ENCODE results near the gene DLEC1. TPM values are rescaled to one million over a fixed set of nuclear protein-coding genes. Genes with fewer than 3 reads are reported as not detected.

The DLEC1 gene
- total RNA-seq, 1 experiment from 2014 or later, result not detected

DNA sequence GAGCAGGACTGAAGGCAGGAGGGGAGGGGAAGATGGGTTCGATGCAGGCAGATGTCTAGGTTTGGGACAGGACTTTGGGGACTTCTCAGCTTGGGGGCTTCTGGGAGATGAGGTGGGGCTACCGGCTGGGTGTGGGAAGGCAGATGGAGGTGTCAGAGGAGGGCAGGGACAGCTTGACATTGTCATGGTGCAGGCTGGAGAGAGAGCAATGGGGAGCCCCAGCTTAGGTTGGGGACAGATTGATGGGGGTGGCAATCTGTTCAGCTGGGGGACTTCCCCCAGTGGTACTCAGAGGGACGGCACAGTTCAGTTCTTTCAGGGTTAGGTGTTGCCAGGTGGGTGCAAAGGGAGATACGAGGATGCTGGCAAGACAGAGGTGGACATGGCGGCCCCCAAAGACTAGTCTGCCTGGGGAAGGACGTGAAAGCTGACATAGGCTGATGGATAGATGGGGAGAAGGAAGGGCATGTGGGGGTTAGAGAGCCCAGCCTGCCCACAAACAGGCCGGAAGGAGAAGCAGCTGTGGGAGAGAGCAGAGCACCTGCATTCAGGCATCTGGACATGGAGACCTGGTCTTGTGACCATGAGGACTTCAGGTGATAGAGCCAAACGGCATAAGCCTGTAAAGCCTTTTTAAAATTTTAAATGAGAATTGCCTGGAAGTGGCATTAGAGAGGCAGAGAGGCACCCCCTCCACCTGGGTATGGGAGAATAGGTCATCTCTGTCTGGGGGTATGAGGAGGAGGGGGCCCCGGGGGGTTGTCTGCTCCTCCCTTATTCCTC, 76.8 kb downstream of the DLEC1 start:
- TF ChIP-seq TCF7L2 (IDR thresholded peaks at IDR 0.05; ENCODE audit: low read depth, low read length) (no peak), POLR2AphosphoS5 (IDR thresholded peaks at IDR 0.05; ENCODE audit: low read depth, low read length) (no peak), SIN3A (IDR thresholded peaks at IDR 0.05; ENCODE audit: borderline replicate concordance, insufficient read depth, low read depth, low read length) (no peak)
- TF ChIP-seq, protein P1, sequence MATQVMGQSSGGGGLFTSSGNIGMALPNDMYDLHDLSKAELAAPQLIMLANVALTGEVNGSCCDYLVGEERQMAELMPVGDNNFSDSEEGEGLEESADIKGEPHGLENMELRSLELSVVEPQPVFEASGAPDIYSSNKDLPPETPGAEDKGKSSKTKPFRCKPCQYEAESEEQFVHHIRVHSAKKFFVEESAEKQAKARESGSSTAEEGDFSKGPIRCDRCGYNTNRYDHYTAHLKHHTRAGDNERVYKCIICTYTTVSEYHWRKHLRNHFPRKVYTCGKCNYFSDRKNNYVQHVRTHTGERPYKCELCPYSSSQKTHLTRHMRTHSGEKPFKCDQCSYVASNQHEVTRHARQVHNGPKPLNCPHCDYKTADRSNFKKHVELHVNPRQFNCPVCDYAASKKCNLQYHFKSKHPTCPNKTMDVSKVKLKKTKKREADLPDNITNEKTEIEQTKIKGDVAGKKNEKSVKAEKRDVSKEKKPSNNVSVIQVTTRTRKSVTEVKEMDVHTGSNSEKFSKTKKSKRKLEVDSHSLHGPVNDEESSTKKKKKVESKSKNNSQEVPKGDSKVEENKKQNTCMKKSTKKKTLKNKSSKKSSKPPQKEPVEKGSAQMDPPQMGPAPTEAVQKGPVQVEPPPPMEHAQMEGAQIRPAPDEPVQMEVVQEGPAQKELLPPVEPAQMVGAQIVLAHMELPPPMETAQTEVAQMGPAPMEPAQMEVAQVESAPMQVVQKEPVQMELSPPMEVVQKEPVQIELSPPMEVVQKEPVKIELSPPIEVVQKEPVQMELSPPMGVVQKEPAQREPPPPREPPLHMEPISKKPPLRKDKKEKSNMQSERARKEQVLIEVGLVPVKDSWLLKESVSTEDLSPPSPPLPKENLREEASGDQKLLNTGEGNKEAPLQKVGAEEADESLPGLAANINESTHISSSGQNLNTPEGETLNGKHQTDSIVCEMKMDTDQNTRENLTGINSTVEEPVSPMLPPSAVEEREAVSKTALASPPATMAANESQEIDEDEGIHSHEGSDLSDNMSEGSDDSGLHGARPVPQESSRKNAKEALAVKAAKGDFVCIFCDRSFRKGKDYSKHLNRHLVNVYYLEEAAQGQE (IDR thresholded peaks at IDR 0.05; ENCODE audit: insufficient read depth in 1 of 2, low read depth in 2 of 2, low read length in 1 of 2), result no peak
- TF ChIP-seq, protein P2, sequence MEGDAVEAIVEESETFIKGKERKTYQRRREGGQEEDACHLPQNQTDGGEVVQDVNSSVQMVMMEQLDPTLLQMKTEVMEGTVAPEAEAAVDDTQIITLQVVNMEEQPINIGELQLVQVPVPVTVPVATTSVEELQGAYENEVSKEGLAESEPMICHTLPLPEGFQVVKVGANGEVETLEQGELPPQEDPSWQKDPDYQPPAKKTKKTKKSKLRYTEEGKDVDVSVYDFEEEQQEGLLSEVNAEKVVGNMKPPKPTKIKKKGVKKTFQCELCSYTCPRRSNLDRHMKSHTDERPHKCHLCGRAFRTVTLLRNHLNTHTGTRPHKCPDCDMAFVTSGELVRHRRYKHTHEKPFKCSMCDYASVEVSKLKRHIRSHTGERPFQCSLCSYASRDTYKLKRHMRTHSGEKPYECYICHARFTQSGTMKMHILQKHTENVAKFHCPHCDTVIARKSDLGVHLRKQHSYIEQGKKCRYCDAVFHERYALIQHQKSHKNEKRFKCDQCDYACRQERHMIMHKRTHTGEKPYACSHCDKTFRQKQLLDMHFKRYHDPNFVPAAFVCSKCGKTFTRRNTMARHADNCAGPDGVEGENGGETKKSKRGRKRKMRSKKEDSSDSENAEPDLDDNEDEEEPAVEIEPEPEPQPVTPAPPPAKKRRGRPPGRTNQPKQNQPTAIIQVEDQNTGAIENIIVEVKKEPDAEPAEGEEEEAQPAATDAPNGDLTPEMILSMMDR (IDR thresholded peaks at IDR 0.05), result no peak
- H3K36me3 ChIP-seq (ENCODE audit: control insufficient read depth, insufficient read depth, low read length), result no peaks in the 10 kb centered on the region
- H3K4me3 ChIP-seq (ENCODE audit: low read depth in 2 of 2, low read length in 2 of 2), result no peak overlapping the region
- POLR2A ChIA-PET, result no interaction called here
- in situ Hi-C loops (cut with HindIII; ENCODE audit: low pct_unique_long_range_greater_than_20kb, low sequenced_read_pairs) (no loop called here), intact Hi-C loops (cut with micrococcal nuclease; ENCODE audit: unreplicated experiment) (no loop called here)
- no peaks in the 10 kb centered on the region for H3K27me3 ChIP-seq (ENCODE audit: control insufficient read depth, insufficient read depth, low read length)
- no peaks in the 10 kb centered on the region for H3K4me1 ChIP-seq (ENCODE audit: control insufficient read depth, insufficient read depth, low read length)
- H3K9me3 ChIP-seq (ENCODE audit: control insufficient read depth, insufficient read depth, low read depth, low read length), result no peaks in the 10 kb centered on the region
- DNase-seq (ENCODE audit: low read depth, low spot score) (no peak), ATAC-seq (no peak)
- H3K27ac ChIP-seq (ENCODE audit: low read length), result no peak overlapping the region
- no TSS peak for BruUV-seq (replicated peaks)
- CTCF ChIA-PET, result no interaction called here

DNA sequence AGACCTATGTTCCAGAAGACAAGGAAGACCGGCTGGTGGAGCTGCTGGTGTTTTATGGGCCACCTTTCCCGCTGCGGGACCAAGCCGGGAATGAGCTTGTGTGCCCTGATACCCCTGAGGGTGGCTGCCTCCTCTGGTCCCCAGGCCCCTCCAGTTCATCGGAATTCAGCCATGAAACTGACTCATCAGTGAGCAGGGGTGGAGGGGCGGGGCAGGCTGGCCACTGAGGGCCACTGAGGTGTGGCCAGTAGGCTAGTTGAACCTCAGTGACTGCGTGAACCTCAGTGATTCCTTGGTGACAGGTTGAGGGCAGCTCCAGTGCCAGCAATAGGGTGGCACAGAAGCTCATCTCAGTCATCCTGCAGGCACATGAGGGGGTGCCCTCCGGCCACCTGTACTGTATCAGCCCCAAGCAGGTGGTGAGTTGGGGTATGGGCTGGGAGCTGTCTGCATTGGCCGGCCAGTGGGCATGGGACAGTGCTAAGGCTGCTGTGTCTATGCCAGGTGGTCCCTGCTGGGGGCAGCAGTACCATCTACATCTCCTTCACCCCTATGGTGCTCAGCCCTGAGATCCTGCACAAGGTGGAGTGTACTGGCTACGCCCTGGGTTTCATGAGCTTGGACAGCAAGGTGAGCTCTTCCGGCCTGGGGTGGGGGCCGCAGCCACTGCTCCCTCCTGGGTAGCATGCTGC, 77.6 kb downstream of the DLEC1 start:
- no peaks in the 10 kb centered on the region for H3K27me3 ChIP-seq (ENCODE audit: control insufficient read depth, insufficient read depth, low read length)
- H3K27ac ChIP-seq (ENCODE audit: low read length), result no peak overlapping the region
- no peak overlapping the region for H3K4me3 ChIP-seq (ENCODE audit: low read depth in 2 of 2, low read length in 2 of 2)
- H3K9me3 ChIP-seq (ENCODE audit: control insufficient read depth, insufficient read depth, low read depth, low read length), result no peaks in the 10 kb centered on the region
- in situ Hi-C loops (cut with HindIII; ENCODE audit: low pct_unique_long_range_greater_than_20kb, low sequenced_read_pairs), result no loop called here
- TF ChIP-seq, protein P2 (IDR thresholded peaks at IDR 0.05), result no peak
- TF ChIP-seq SIN3A (IDR thresholded peaks at IDR 0.05; ENCODE audit: borderline replicate concordance, insufficient read depth, low read depth, low read length), result no peak
- TF ChIP-seq POLR2AphosphoS5 (IDR thresholded peaks at IDR 0.05; ENCODE audit: low read depth, low read length), result no peak
- no peak for TF ChIP-seq TCF7L2 (IDR thresholded peaks at IDR 0.05; ENCODE audit: low read depth, low read length)
- TF ChIP-seq, protein P1 (IDR thresholded peaks at IDR 0.05; ENCODE audit: insufficient read depth in 1 of 2, low read depth in 2 of 2, low read length in 1 of 2), result no peak
- BruUV-seq (replicated peaks), result no TSS peak
- intact Hi-C loops (cut with micrococcal nuclease; ENCODE audit: unreplicated experiment), result no loop called here
- DNase-seq (ENCODE audit: low read depth, low spot score) (no peak), ATAC-seq (no peak)
- POLR2A ChIA-PET, result interaction anchor here (0.5 kb wide), 1 partner anchor 12 kb away, joined by 4 read pairs; no protein-coding TSS in a partner anchor
- H3K36me3 ChIP-seq (ENCODE audit: control insufficient read depth, insufficient read depth, low read length), result no peaks in the 10 kb centered on the region
- H3K4me1 ChIP-seq (ENCODE audit: control insufficient read depth, insufficient read depth, low read length), result no peaks in the 10 kb centered on the region
- CTCF ChIA-PET, result interaction anchor here (0.6 kb wide), 2 partner anchors 54 to 130 kb away, joined by 3 read pairs; no protein-coding TSS in a partner anchor
